ENCODE results near the gene GSTA4. TPM values are rescaled to one million over a fixed set of nuclear protein-coding genes. Genes with fewer than 3 reads are reported as not detected.

The GSTA4 gene, protein sequence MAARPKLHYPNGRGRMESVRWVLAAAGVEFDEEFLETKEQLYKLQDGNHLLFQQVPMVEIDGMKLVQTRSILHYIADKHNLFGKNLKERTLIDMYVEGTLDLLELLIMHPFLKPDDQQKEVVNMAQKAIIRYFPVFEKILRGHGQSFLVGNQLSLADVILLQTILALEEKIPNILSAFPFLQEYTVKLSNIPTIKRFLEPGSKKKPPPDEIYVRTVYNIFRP
- total RNA-seq: 23.2 and 28.6 TPM in 2 replicates

DNA sequence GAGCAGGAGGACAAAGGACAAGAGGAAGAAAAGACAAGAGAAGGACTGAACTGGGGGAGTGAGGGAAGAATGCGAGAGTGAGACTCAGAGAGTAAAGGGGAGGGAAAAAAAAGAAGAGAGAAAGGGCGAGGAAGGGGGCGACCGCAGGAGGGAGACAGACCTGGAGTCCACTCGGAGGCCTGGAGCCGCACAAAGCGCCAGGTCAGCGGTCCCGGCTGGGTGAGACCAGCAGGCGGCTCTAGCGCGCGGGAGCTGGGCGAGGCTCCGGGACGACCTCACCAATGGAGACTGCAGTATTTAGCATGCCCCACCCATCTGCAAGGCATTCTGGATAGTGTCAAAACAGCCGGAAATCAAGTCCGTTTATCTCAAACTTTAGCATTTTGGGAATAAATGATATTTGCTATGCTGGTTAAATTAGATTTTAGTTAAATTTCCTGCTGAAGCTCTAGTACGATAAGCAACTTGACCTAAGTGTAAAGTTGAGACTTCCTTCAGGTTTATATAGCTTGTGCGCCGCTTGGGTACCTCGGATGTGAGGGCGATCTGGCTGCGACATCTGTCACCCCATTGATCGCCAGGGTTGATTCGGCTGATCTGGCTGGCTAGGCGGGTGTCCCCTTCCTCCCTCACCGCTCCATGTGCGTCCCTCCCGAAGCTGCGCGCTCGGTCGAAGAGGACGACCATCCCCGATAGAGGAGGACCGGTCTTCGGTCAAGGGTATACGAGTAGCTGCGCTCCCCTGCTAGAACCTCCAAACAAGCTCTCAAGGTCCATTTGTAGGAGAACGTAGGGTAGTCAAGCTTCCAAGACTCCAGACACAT, at the start of gene GSTA4:
TSS of gene GSTA4 (minus strand) at position 196 of the 824 bp plus-strand sequence. CDS start 1,041 bp downstream, outside the sequence.

Other genes with a start within 250 kb of the GSTA4 start
- not detected in 2 replicates for gene GSTA2, start 231.8 kb downstream of the GSTA4 start, total RNA-seq
- gene GSTA1, start 191.5 kb downstream of the GSTA4 start, total RNA-seq: not detected in 2 replicates
- gene GSTA5, start 154.5 kb downstream of the GSTA4 start, total RNA-seq: not detected in 2 replicates
- not detected in 2 replicates for gene GSTA3, start 85.6 kb downstream of the GSTA4 start, total RNA-seq
- 5.1 and 5.4 TPM in 2 replicates for gene CILK1, start 66.5 kb upstream of the GSTA4 start, total RNA-seq
- 20.8 and 31.8 TPM in 2 replicates for gene FBXO9, start 70.1 kb upstream of the GSTA4 start, total RNA-seq
- not detected in 2 replicates for gene GCM1, start 153.6 kb upstream of the GSTA4 start, total RNA-seq

All from hair follicular keratinocyte (primary cell).